Thyroid gland (tissue), 4 donors: ENCODE measurements around the gene HRAS. TPM values are rescaled to one million over a fixed set of nuclear protein-coding genes. Genes with fewer than 3 reads are reported as not detected.

Source experiments
- DNase-seq, 2 donors: peaks; one replicate each; pipeline ENCODE4 v3.0.0-alpha.2; 2019
- H3K27ac ChIP-seq, 3 donors: fragments of 200-600 bp; sonication (generic); 1 replicate in 2 of 3; 2 replicates in 1 of 3; pipeline ENCODE4 v1.5.1; 2016 to 2019; ENCODE audit warnings: mild to moderate bottlenecking in 1 of 3, moderate library complexity in 1 of 3
- H3K27me3 ChIP-seq: fragments of 200-600 bp; sonication (generic); one replicate; pipeline ENCODE4 v1.5.1; 2019
- H3K36me3 ChIP-seq, 2 donors: fragments of 200-600 bp; sonication (generic); one replicate each; pipeline ENCODE4 v1.5.1; 2016 to 2019
- H3K4me1 ChIP-seq, 2 donors: fragments of 200-600 bp; sonication (generic); one replicate each; pipeline ENCODE4 v1.5.1; 2017 to 2019
- H3K4me3 ChIP-seq, 3 donors: fragments of 200-600 bp; sonication (generic); replicated peaks in 1 of 3; 1 replicate in 2 of 3; 2 replicates in 1 of 3; pipeline ENCODE4 v1.5.1; 2016; ENCODE audit warnings: mild to moderate bottlenecking in 1 of 3
- H3K9me3 ChIP-seq: fragments of 200-600 bp; sonication (generic); one replicate; pipeline ENCODE4 v1.5.1; 2017
- CTCF ChIP-seq, 6 experiments: fragments of 200-600 bp in 3 of 6; fragments of 450-650 bp in 3 of 6; sonication (generic) in 3 of 6; IDR thresholded peaks; one replicate each; pipeline ENCODE4 v1.5.1; 2016 to 2019; ENCODE audit warnings: antibody characterized with exemption in 6 of 6, mild to moderate bottlenecking in 2 of 6, inconsistent platforms in 1 of 6, moderate library complexity in 1 of 6
- POLR2A ChIP-seq, 2 donors: fragments of 450-650 bp; IDR thresholded peaks; one replicate each; pipeline ENCODE4 v1.6.1; 2017; ENCODE audit warnings: antibody characterized with exemption in 2 of 2, mild to moderate bottlenecking in 2 of 2, moderate library complexity in 1 of 2
- WGBS, 2 donors: methylation state at CpG; one replicate each; pipeline ENCODE4 v1.1.5; 2017; 5-methylcytosine and 5-hydroxymethylcytosine counted together
- intact Hi-C: fragments of 100-400 bp; cut with DNase I; formaldehyde crosslinking; loops from one replicate; pipeline ENCODE4 v1.15.1; 2023
- total RNA-seq, 4 donors: library from RNA; depleted of rRNA; stranded (reverse); fragments of >200 nt; gene quantifications; one replicate each; pipeline ENCODE4 v1.2.3, GENCODE V29; 2016

Gene HRAS
- total RNA-seq, 4 donors from 2014 or later = 16.9 to 41.3 (median 29.9) TPM

GRCh38 chr11:540583-541432 is 5.4 kb upstream of the HRAS start:
- Histone ChIP-seq H3K9me3 (no peaks in the 10 kb centered on the region), H3K27ac (no peak overlapping the region), H3K4me1 (peaks cover 13 to 21% of the 10 kb centered on the region in 2 donors), H3K27me3 (no peaks in the 10 kb centered on the region), H3K4me3 (no peak overlapping the region), H3K36me3 (no peaks in the 10 kb centered on the region)
- DNase-seq = no peak
- TF ChIP-seq POLR2A (IDR thresholded peaks at IDR 0.05) = no peak
- no peak for TF ChIP-seq CTCF (IDR thresholded peaks at IDR 0.05)
- 80 to 99% methylated on average over 4 to 10 of the region's 23 CpGs for WGBS, 2 donors
- intact Hi-C loops = no loop called here

GRCh38 chr11:539971-540481 is 4.7 kb upstream of the HRAS start:
- TF ChIP-seq CTCF (IDR thresholded peaks at IDR 0.05) (no peak), POLR2A (IDR thresholded peaks at IDR 0.05) (no peak)
- no peak for DNase-seq
- H3K4me1 ChIP-seq = peaks cover 13 to 22% of the 10 kb centered on the region in 2 donors

GRCh38 chr11:538431-539051 is 3.2 kb upstream of the HRAS start:
- Histone ChIP-seq H3K9me3 (no peaks in the 10 kb centered on the region), H3K27ac (no peak overlapping the region), H3K36me3 (no peaks in the 10 kb centered on the region), H3K27me3 (no peaks in the 10 kb centered on the region), H3K4me1 (peaks cover 18 to 33% of the 10 kb centered on the region in 2 donors), H3K4me3 (no peak overlapping the region)
- no peak for DNase-seq
- intact Hi-C loops = no loop called here
- TF ChIP-seq POLR2A (IDR thresholded peaks at IDR 0.05) (no peak), CTCF (IDR thresholded peaks at IDR 0.05) (no peak)
- 93 to 95% methylated on average over 20 of the region's 20 CpGs for WGBS, 2 donors

More at GRCh38 chr11:539971-540481, 4.7 kb upstream of the HRAS start:
- no peak overlapping the region for H3K4me3 ChIP-seq
- no peaks in the 10 kb centered on the region for H3K9me3 ChIP-seq
- H3K27me3 ChIP-seq = no peaks in the 10 kb centered on the region
- no peak overlapping the region for H3K27ac ChIP-seq
- 83 to 86% methylated on average over 2 of the region's 8 CpGs for WGBS, 2 donors
- intact Hi-C loops = no loop called here
- H3K36me3 ChIP-seq = no peaks in the 10 kb centered on the region

GRCh38 chr11:537622-538430 is 2.5 kb upstream of the HRAS start:
- 42 to 46% methylated on average over 9 to 19 of the region's 19 CpGs for WGBS, 2 donors
- no peak for TF ChIP-seq POLR2A (IDR thresholded peaks at IDR 0.05)
- TF ChIP-seq CTCF (IDR thresholded peaks at IDR 0.05) = no peak
- Histone ChIP-seq H3K27me3 (no peaks in the 10 kb centered on the region), H3K27ac (peak overlapping the region in 1 of 3 donors; percentile 56), H3K36me3 (peaks cover 5 to 6% of the 10 kb centered on the region in 2 donors), H3K4me3 (peak overlapping the region in 1 of 3 donors; percentile 39), H3K9me3 (no peaks in the 10 kb centered on the region), H3K4me1 (peaks cover 18 to 33% of the 10 kb centered on the region in 2 donors)
- intact Hi-C loops = no loop called here
- no peak for DNase-seq
